ENCODE data around the gene ABCA9. TPM values are rescaled to one million over a fixed set of nuclear protein-coding genes. Genes with fewer than 3 reads are reported as not detected.
A peak's percentile ranks its signal among the peaks of the same experiment; 100 is the strongest.
"Not testable (repeated sequence)": the region's sequence is repeated elsewhere in the genome, so short reads cannot be mapped to it uniquely, and the experiment has no call there.

Gene ABCA9
- total RNA-seq, 1 donor from 2014 or later, result 6.6 TPM

GRCh38 chr17:69018687-69019086, 42.0 kb downstream of the ABCA9 start:
- no peak for DNase-seq

- no peak for DNase-seq
Measured at GRCh38 chr17:69018022-69018615, 42.6 kb downstream of the ABCA9 start.

- no peak for DNase-seq
Measured at GRCh38 chr17:69015631-69016030, 45.1 kb downstream of the ABCA9 start.

- no peak for DNase-seq
Measured at GRCh38 chr17:69012895-69013805, 47.6 kb downstream of the ABCA9 start.

GRCh38 chr17:69009930-69010329, 50.8 kb downstream of the ABCA9 start:
- no peak for DNase-seq

- DNase-seq, result not testable (repeated sequence)
Measured at GRCh38 chr17:69004759-69005158, 56.0 kb downstream of the ABCA9 start.

- DNase-seq, result not testable (repeated sequence)
Measured at GRCh38 chr17:68999743-69000142, 61.0 kb downstream of the ABCA9 start.

GRCh38 chr17:68993112-68993511, 67.6 kb downstream of the ABCA9 start:
- no peak for DNase-seq

GRCh38 chr17:68987966-68988365, 72.8 kb downstream of the ABCA9 start:
- DNase-seq, result no peak

- DNase-seq, result peak; percentile 8
Measured at GRCh38 chr17:68981288-68981687, 79.4 kb downstream of the ABCA9 start.

GRCh38 chr17:68973098-68973846, 87.5 kb downstream of the ABCA9 start:
- no peak for DNase-seq

- DNase-seq, result no peak
Measured at GRCh38 chr17:68972119-68972704, 88.5 kb downstream of the ABCA9 start.

- no peak for DNase-seq
Measured at GRCh38 chr17:68969101-68969500, 91.6 kb downstream of the ABCA9 start.

- no peak for DNase-seq
Measured at GRCh38 chr17:68963958-68964357, 96.8 kb downstream of the ABCA9 start.

- no peak for DNase-seq
Measured at GRCh38 chr17:68961214-68961882, 99.4 kb downstream of the ABCA9 start.

GRCh38 chr17:68959117-68959516, 101.6 kb downstream of the ABCA9 start:
- DNase-seq, result not testable (repeated sequence)

- no peak for DNase-seq
Measured at GRCh38 chr17:68957944-68958343, 102.8 kb downstream of the ABCA9 start.

GRCh38 chr17:68955181-68955841, 105.4 kb downstream of the ABCA9 start, which contains the start of gene ABCA8:
TSS of gene ABCA8 (minus strand) at chr17:68955392. CDS start at chr17:68942034, 13,358 bp downstream.
- peak; percentile 2 for DNase-seq

GRCh38 chr17:68954146-68954896, 106.4 kb downstream of the ABCA9 start:
- DNase-seq, result no peak

GRCh38 chr17:68953340-68953997, 107.3 kb downstream of the ABCA9 start:
- no peak for DNase-seq
